ENCODE measurements around the gene KRTAP4-8.
"Not testable (repeated sequence)": the region's sequence is repeated elsewhere in the genome, so short reads cannot be mapped to it uniquely, and the experiment has no call there.

KRTAP4-8 gene

GRCh38 chr17:41098042-41098441 is at the start of gene KRTAP4-8:
Gene KRTAP4-8, minus strand, starts transcription at chr17:41098142. Its CDS starts 58 bp downstream, at chr17:41098084.
- peaks cover 2% of the 10 kb centered on the region for H3K4me1 ChIP-seq (ENCODE audit: control insufficient read depth, insufficient read depth, low read length)
- H3K4me3 ChIP-seq (ENCODE audit: low read depth, low read length), result no peak within 1 kb of the TSS
- H3K9ac ChIP-seq (ENCODE audit: low read depth, low read length), result no peak within 1 kb of the TSS
- H3K9me3 ChIP-seq (ENCODE audit: control insufficient read depth, insufficient read depth, low read length), result no peaks in the 10 kb centered on the region
- no peaks in the 10 kb centered on the region for H3K36me3 ChIP-seq (ENCODE audit: control insufficient read depth, insufficient read depth, low read length)
- H3K27me3 ChIP-seq (ENCODE audit: control insufficient read depth, insufficient read depth, low read length), result no peaks in the 10 kb centered on the region

- Histone ChIP-seq H3K4me1 (ENCODE audit: control insufficient read depth, insufficient read depth, low read length) (no peaks in the 10 kb centered on the region), H3K9ac (ENCODE audit: low read depth, low read length) (no peak overlapping the region), H3K36me3 (ENCODE audit: control insufficient read depth, insufficient read depth, low read length) (no peaks in the 10 kb centered on the region), H3K27me3 (ENCODE audit: control insufficient read depth, insufficient read depth, low read length) (no peaks in the 10 kb centered on the region), H3K4me3 (ENCODE audit: low read depth, low read length) (no peak overlapping the region), H3K9me3 (ENCODE audit: control insufficient read depth, insufficient read depth, low read length) (no peaks in the 10 kb centered on the region)
Measured at GRCh38 chr17:41145261-41145660, 47.3 kb upstream of the KRTAP4-8 start.

- H3K9me3 ChIP-seq (ENCODE audit: control insufficient read depth, insufficient read depth, low read length), result no peaks in the 10 kb centered on the region
- no peak overlapping the region for H3K9ac ChIP-seq (ENCODE audit: low read depth, low read length)
- H3K4me3 ChIP-seq (ENCODE audit: low read depth, low read length), result no peak overlapping the region
Measured at GRCh38 chr17:41144846-41145245, 46.9 kb upstream of the KRTAP4-8 start.

GRCh38 chr17:41141361-41141760 is 43.4 kb upstream of the KRTAP4-8 start:
- Histone ChIP-seq H3K9me3 (ENCODE audit: control insufficient read depth, insufficient read depth, low read length) (no peaks in the 10 kb centered on the region), H3K9ac (ENCODE audit: low read depth, low read length) (no peak overlapping the region)

More at GRCh38 chr17:41144846-41145245, 46.9 kb upstream of the KRTAP4-8 start:
- H3K27me3 ChIP-seq (ENCODE audit: control insufficient read depth, insufficient read depth, low read length), result no peaks in the 10 kb centered on the region
- H3K36me3 ChIP-seq (ENCODE audit: control insufficient read depth, insufficient read depth, low read length), result no peaks in the 10 kb centered on the region
- H3K4me1 ChIP-seq (ENCODE audit: control insufficient read depth, insufficient read depth, low read length), result no peaks in the 10 kb centered on the region

GRCh38 chr17:41140360-41141131 is 42.6 kb upstream of the KRTAP4-8 start, which contains the start of gene KRTAP4-6:
Gene KRTAP4-6, minus strand, starts transcription at chr17:41140544. Its CDS starts 57 bp downstream, at chr17:41140487.
- no peaks in the 10 kb centered on the region for H3K4me1 ChIP-seq (ENCODE audit: control insufficient read depth, insufficient read depth, low read length)
- H3K27me3 ChIP-seq (ENCODE audit: control insufficient read depth, insufficient read depth, low read length), result no peaks in the 10 kb centered on the region
- no peak within 1 kb of the TSS for H3K4me3 ChIP-seq (ENCODE audit: low read depth, low read length)
- no peaks in the 10 kb centered on the region for H3K9me3 ChIP-seq (ENCODE audit: control insufficient read depth, insufficient read depth, low read length)
- no peaks in the 10 kb centered on the region for H3K36me3 ChIP-seq (ENCODE audit: control insufficient read depth, insufficient read depth, low read length)
- H3K9ac ChIP-seq (ENCODE audit: low read depth, low read length), result no peak within 1 kb of the TSS

More at GRCh38 chr17:41141361-41141760, 43.4 kb upstream of the KRTAP4-8 start:
- Histone ChIP-seq H3K27me3 (ENCODE audit: control insufficient read depth, insufficient read depth, low read length) (no peaks in the 10 kb centered on the region), H3K4me3 (ENCODE audit: low read depth, low read length) (no peak overlapping the region), H3K4me1 (ENCODE audit: control insufficient read depth, insufficient read depth, low read length) (no peaks in the 10 kb centered on the region), H3K36me3 (ENCODE audit: control insufficient read depth, insufficient read depth, low read length) (no peaks in the 10 kb centered on the region)

GRCh38 chr17:41139865-41140264 is 41.9 kb upstream of the KRTAP4-8 start:
- not testable (repeated sequence) for H3K27me3 ChIP-seq (ENCODE audit: control insufficient read depth, insufficient read depth, low read length); H3K4me3 ChIP-seq (ENCODE audit: low read depth, low read length); H3K9ac ChIP-seq (ENCODE audit: low read depth, low read length); H3K36me3 ChIP-seq (ENCODE audit: control insufficient read depth, insufficient read depth, low read length); H3K9me3 ChIP-seq (ENCODE audit: control insufficient read depth, insufficient read depth, low read length); H3K4me1 ChIP-seq (ENCODE audit: control insufficient read depth, insufficient read depth, low read length)

- H3K36me3 ChIP-seq (ENCODE audit: control insufficient read depth, insufficient read depth, low read length), result no peaks in the 10 kb centered on the region
- H3K4me1 ChIP-seq (ENCODE audit: control insufficient read depth, insufficient read depth, low read length), result no peaks in the 10 kb centered on the region
- H3K9me3 ChIP-seq (ENCODE audit: control insufficient read depth, insufficient read depth, low read length), result no peaks in the 10 kb centered on the region
- no peaks in the 10 kb centered on the region for H3K27me3 ChIP-seq (ENCODE audit: control insufficient read depth, insufficient read depth, low read length)
- no peak overlapping the region for H3K9ac ChIP-seq (ENCODE audit: low read depth, low read length)
- no peak overlapping the region for H3K4me3 ChIP-seq (ENCODE audit: low read depth, low read length)
Measured at GRCh38 chr17:41133880-41134735, 36.2 kb upstream of the KRTAP4-8 start.

GRCh38 chr17:41131979-41132378 is 34.0 kb upstream of the KRTAP4-8 start:
- Histone ChIP-seq H3K36me3 (ENCODE audit: control insufficient read depth, insufficient read depth, low read length) (no peaks in the 10 kb centered on the region), H3K9me3 (ENCODE audit: control insufficient read depth, insufficient read depth, low read length) (no peaks in the 10 kb centered on the region), H3K4me1 (ENCODE audit: control insufficient read depth, insufficient read depth, low read length) (no peaks in the 10 kb centered on the region), H3K9ac (ENCODE audit: low read depth, low read length) (no peak overlapping the region), H3K4me3 (ENCODE audit: low read depth, low read length) (no peak overlapping the region), H3K27me3 (ENCODE audit: control insufficient read depth, insufficient read depth, low read length) (no peaks in the 10 kb centered on the region)

GRCh38 chr17:41127371-41127770 is 29.4 kb upstream of the KRTAP4-8 start:
- no peaks in the 10 kb centered on the region for H3K4me1 ChIP-seq (ENCODE audit: control insufficient read depth, insufficient read depth, low read length)
- H3K9ac ChIP-seq (ENCODE audit: low read depth, low read length), result no peak overlapping the region
- no peaks in the 10 kb centered on the region for H3K27me3 ChIP-seq (ENCODE audit: control insufficient read depth, insufficient read depth, low read length)
- H3K9me3 ChIP-seq (ENCODE audit: control insufficient read depth, insufficient read depth, low read length), result no peaks in the 10 kb centered on the region
- H3K36me3 ChIP-seq (ENCODE audit: control insufficient read depth, insufficient read depth, low read length), result no peaks in the 10 kb centered on the region
- H3K4me3 ChIP-seq (ENCODE audit: low read depth, low read length), result no peak overlapping the region

GRCh38 chr17:41126412-41126811 is 28.5 kb upstream of the KRTAP4-8 start:
- Histone ChIP-seq H3K27me3 (ENCODE audit: control insufficient read depth, insufficient read depth, low read length) (no peaks in the 10 kb centered on the region), H3K4me1 (ENCODE audit: control insufficient read depth, insufficient read depth, low read length) (no peaks in the 10 kb centered on the region), H3K9ac (ENCODE audit: low read depth, low read length) (no peak overlapping the region)

GRCh38 chr17:41125064-41125463 is 27.1 kb upstream of the KRTAP4-8 start:
- Histone ChIP-seq H3K36me3 (ENCODE audit: control insufficient read depth, insufficient read depth, low read length) (no peaks in the 10 kb centered on the region), H3K27me3 (ENCODE audit: control insufficient read depth, insufficient read depth, low read length) (no peaks in the 10 kb centered on the region), H3K4me3 (ENCODE audit: low read depth, low read length) (no peak overlapping the region), H3K9me3 (ENCODE audit: control insufficient read depth, insufficient read depth, low read length) (no peaks in the 10 kb centered on the region), H3K4me1 (ENCODE audit: control insufficient read depth, insufficient read depth, low read length) (no peaks in the 10 kb centered on the region), H3K9ac (ENCODE audit: low read depth, low read length) (no peak overlapping the region)

More at GRCh38 chr17:41126412-41126811, 28.5 kb upstream of the KRTAP4-8 start:
- Histone ChIP-seq H3K9me3 (ENCODE audit: control insufficient read depth, insufficient read depth, low read length) (no peaks in the 10 kb centered on the region), H3K4me3 (ENCODE audit: low read depth, low read length) (no peak overlapping the region), H3K36me3 (ENCODE audit: control insufficient read depth, insufficient read depth, low read length) (no peaks in the 10 kb centered on the region)

Measured in iPS-15b (cell line).